ENCODE measurements around the gene ARL11. TPM values are rescaled to one million over a fixed set of nuclear protein-coding genes. Genes with fewer than 3 reads are reported as not detected.
A peak's percentile ranks its signal among the peaks of the same experiment; 100 is the strongest.

The ARL11 gene
- total and polyA plus RNA-seq, 3 donors from 2014 or later = 0.25 to 0.62 (median 0.47) TPM

DNA sequence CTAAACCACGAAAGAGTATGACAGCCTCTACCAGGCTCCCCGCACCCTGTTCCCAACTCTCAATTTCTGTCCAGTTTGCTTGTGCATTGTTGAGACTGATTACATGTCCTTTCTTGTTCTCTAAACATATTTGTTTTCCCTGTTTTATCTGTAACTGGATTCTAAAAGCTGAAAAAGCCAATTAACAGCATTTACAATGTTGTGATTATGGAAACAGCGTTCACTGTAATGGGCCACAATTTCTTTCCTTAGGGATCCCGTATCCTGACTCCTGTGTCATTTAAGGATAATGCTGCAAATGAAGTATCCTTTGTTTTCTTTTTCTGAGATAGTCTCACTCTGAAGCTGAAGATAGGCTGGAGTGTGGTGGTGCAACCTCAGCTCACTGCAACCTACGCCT, 42.5 kb downstream of the ARL11 start:
- Histone ChIP-seq H3K4me1 (no peaks in the 10 kb centered on the region), H3K27me3 (no peaks in the 10 kb centered on the region), H3K9me3 (no peaks in the 10 kb centered on the region), H3K4me3 (no peak overlapping the region), H3K27ac (no peak overlapping the region), H3K36me3 (ENCODE audit: low read depth, missing control alignments) (no peaks in the 10 kb centered on the region)
- no peak for TF ChIP-seq POLR2A (IDR thresholded peaks at IDR 0.05)
- TF ChIP-seq, protein P1, sequence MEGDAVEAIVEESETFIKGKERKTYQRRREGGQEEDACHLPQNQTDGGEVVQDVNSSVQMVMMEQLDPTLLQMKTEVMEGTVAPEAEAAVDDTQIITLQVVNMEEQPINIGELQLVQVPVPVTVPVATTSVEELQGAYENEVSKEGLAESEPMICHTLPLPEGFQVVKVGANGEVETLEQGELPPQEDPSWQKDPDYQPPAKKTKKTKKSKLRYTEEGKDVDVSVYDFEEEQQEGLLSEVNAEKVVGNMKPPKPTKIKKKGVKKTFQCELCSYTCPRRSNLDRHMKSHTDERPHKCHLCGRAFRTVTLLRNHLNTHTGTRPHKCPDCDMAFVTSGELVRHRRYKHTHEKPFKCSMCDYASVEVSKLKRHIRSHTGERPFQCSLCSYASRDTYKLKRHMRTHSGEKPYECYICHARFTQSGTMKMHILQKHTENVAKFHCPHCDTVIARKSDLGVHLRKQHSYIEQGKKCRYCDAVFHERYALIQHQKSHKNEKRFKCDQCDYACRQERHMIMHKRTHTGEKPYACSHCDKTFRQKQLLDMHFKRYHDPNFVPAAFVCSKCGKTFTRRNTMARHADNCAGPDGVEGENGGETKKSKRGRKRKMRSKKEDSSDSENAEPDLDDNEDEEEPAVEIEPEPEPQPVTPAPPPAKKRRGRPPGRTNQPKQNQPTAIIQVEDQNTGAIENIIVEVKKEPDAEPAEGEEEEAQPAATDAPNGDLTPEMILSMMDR (IDR thresholded peaks at IDR 0.05) = no peak
- intact Hi-C loops (cut with DNase I; ENCODE audit: low total_unique reads) = no loop called here
- no peak for DNase-seq
- 76 to 81% methylated on average over 5 of the region's 5 CpGs for WGBS, 2 donors

DNA sequence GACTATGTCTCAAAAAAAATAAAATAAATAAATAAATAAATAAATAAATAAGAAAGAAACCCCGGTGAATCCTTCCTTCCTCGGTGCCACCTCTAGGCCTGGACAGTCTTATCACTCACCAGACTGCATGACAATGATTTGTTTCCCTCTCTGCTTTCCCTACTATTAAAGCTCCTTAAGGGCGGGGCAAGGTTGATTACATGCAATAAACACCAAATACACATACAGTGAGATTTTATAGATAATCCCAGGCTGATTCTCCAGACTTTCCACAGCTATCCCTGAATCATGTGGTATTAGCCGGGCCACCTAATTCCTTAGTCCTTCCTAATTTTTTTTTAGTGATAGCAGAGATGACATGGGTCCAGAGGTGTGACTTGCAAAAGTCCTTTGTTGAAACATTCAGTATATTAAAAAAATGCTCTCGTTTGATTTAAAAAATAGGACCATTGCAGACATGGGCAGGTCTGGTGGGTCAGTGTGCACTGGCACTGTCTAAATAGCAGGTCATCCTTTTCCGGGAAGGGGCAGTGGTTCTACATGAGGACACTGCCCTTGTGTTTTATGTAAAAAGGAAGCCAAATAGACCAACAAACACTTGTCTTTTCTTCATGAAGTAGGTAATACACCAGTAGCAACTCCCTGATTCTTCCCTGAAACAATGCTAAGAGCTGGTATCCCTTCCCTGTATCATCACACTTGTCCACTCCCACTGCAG, 48.4 kb downstream of the ARL11 start:
- H3K4me3 ChIP-seq = no peak overlapping the region
- H3K9me3 ChIP-seq = no peaks in the 10 kb centered on the region
- TF ChIP-seq, protein P1 (IDR thresholded peaks at IDR 0.05) = no peak
- TF ChIP-seq POLR2A (IDR thresholded peaks at IDR 0.05) = no peak
- H3K4me1 ChIP-seq = no peaks in the 10 kb centered on the region
- intact Hi-C loops (cut with DNase I; ENCODE audit: low total_unique reads) = no loop called here
- 93 to 94% methylated on average over 6 of the region's 6 CpGs for WGBS, 2 donors
- H3K27ac ChIP-seq = no peak overlapping the region
- DNase-seq = no peak
- H3K27me3 ChIP-seq = no peaks in the 10 kb centered on the region
- H3K36me3 ChIP-seq (ENCODE audit: low read depth, missing control alignments) = no peaks in the 10 kb centered on the region

DNA sequence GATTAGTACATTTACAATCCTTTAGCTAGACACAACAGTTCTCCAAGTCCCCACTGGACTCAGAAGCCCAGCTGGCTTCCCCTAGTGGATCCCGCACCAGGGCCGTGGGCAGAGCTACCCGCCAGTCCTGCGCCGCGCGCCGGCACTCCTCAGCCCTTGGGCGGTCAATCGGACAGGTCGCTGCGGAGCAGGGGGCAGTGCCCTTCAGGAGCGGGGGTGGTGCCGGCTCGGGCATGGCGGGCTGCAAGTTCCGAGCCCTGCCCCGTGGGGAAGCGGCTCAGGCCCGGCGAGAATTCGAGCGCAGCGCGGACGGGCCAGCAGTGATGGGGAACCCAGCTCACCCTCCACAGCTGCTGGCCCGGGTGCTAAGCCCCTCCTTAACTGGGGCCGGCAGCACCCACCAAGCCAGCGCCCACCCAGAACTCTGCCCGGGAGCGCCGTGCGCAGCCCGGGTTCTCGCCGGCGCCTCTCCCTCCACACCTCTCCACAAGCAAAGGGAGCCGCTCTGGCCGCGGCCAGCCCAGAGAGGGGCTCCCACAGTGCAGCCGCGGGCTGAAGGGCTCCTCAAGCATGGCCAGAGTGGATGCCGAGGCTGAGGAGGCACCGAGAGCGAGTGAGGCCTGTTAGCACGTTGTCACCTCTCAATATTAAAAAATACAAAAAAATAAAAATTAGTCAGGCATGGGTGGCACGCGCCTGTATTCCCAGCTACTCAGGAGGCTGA, 50.0 kb downstream of the ARL11 start:
- no peaks in the 10 kb centered on the region for H3K36me3 ChIP-seq (ENCODE audit: low read depth, missing control alignments)
- no peaks in the 10 kb centered on the region for H3K4me1 ChIP-seq
- WGBS, 2 donors = 55 to 86% methylated on average over 16 to 47 of the region's 48 CpGs
- H3K27me3 ChIP-seq = no peaks in the 10 kb centered on the region
- H3K9me3 ChIP-seq = no peaks in the 10 kb centered on the region
- DNase-seq = no peak
- H3K27ac ChIP-seq = no peak overlapping the region
- intact Hi-C loops (cut with DNase I; ENCODE audit: low total_unique reads) = no loop called here
- TF ChIP-seq, protein P1 (IDR thresholded peaks at IDR 0.05) = no peak
- TF ChIP-seq POLR2A (IDR thresholded peaks at IDR 0.05) = no peak
- peak overlapping the region; percentile 19 to 56 for H3K4me3 ChIP-seq

DNA sequence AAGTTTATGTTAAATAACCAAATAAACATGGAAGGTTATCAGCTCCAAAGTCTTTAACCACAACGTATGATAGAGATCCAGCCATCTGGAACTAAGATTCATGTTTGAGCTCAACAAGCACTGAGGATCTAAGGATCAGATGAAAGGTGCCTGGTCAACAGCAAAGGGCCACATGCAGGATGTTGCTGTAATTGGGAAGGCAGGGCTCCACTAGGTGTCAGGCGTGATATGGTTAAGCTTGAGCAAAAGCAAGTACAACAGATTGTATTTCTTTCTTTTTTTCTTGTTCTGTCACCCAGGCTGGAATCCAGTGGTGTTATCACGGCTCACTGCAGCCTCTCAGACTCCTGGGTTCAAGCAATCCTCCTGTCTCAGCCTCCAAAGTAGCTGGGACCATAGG, 50.9 kb downstream of the ARL11 start:
- DNase-seq = peak; percentile 46
- H3K4me1 ChIP-seq = no peaks in the 10 kb centered on the region
- TF ChIP-seq POLR2A (IDR thresholded peaks at IDR 0.05) = no peak
- TF ChIP-seq, protein P1 (IDR thresholded peaks at IDR 0.05) = no peak
- H3K27ac ChIP-seq = no peak overlapping the region
- no peaks in the 10 kb centered on the region for H3K9me3 ChIP-seq
- no peaks in the 10 kb centered on the region for H3K27me3 ChIP-seq
- WGBS, 2 donors = 56 to 78% methylated on average over 3 of the region's 3 CpGs
- no peaks in the 10 kb centered on the region for H3K36me3 ChIP-seq (ENCODE audit: low read depth, missing control alignments)
- intact Hi-C loops (cut with DNase I; ENCODE audit: low total_unique reads) = no loop called here
- no peak overlapping the region for H3K4me3 ChIP-seq

Data from testis (tissue), 3 donors.